Testis (tissue), 3 donors: Measurements from ENCODE around the gene KBTBD12. TPM values are rescaled to one million over a fixed set of nuclear protein-coding genes. Genes with fewer than 3 reads are reported as not detected.

ENCODE experiments used
- polyA plus RNA-seq: library from polyadenylated mRNA; stranded (reverse); fragments of 350-450 nt; fragmentation: Illumina TruSeq; extraction: RNeasy Lipid Tissue Mini Kit (QIAGEN cat#74804); gene quantifications from one replicate; pipeline ENCODE4 v1.2.3, GENCODE V29; 2014; ENCODE audit warnings: low read depth, low replicate concordance; ENCODE audit not compliant: insufficient read depth
- small RNA-seq, 2 donors: library from RNA; depleted of rRNA; stranded (forward); fragments of <200 nt; gene quantifications; one replicate each; pipeline ENCODE3, GENCODE V24; 2016
- total RNA-seq, 2 donors: library from RNA; depleted of rRNA; stranded (reverse); fragments of >200 nt; gene quantifications; one replicate each; pipeline ENCODE4 v1.2.3, GENCODE V29; 2016

KBTBD12 gene
- total and polyA plus RNA-seq, 3 donors from 2014 or later: 1.6 to 4.6 (median 2.7) TPM

Small RNA genes lying within 50 kb of the gene (small RNA-seq; reads per million reads assigned to genes)
- 0 reads per million in 2 donors for gene RNA5SP139

Other genes with a start within 250 kb of the KBTBD12 start
- 10 to 100 TPM; 28.7 to 39.1 TPM for gene ABTB1, start 242.3 kb upstream of the KBTBD12 start, total RNA-seq
- gene ABTB1, start 242.3 kb upstream of the KBTBD12 start, polyA plus RNA-seq: 16.7 TPM
- gene MGLL, start 92.7 kb upstream of the KBTBD12 start, total RNA-seq: 10 to 100 TPM; 18.3 to 19.2 TPM
- gene MGLL, start 92.7 kb upstream of the KBTBD12 start, polyA plus RNA-seq: 26.0 TPM
- 100 to 1,000 TPM; 129 to 137 TPM for gene SEC61A1, start 137.2 kb downstream of the KBTBD12 start, total RNA-seq
- gene SEC61A1, start 137.2 kb downstream of the KBTBD12 start, polyA plus RNA-seq: 119 TPM
- gene RUVBL1, start 208.6 kb downstream of the KBTBD12 start, total RNA-seq: 10 to 100 TPM; 42.9 to 52.9 TPM
- gene RUVBL1, start 208.6 kb downstream of the KBTBD12 start, polyA plus RNA-seq: 70.1 TPM
- 10 to 100 TPM; 35.4 TPM for gene EEFSEC, start 238.2 kb downstream of the KBTBD12 start, total RNA-seq
- 40.3 TPM for gene EEFSEC, start 238.2 kb downstream of the KBTBD12 start, polyA plus RNA-seq